Activated CD4-positive, CD25-positive, alpha-beta regulatory T cell (primary cell): ENCODE measurements around the gene CHRNB4.

ENCODE experiments used
- DNase-seq, 4 experiments: peaks; one replicate each; lab custom pipeline; 2025; lab: John Stamatoyannopoulos, UW

The CHRNB4 gene

DNA sequence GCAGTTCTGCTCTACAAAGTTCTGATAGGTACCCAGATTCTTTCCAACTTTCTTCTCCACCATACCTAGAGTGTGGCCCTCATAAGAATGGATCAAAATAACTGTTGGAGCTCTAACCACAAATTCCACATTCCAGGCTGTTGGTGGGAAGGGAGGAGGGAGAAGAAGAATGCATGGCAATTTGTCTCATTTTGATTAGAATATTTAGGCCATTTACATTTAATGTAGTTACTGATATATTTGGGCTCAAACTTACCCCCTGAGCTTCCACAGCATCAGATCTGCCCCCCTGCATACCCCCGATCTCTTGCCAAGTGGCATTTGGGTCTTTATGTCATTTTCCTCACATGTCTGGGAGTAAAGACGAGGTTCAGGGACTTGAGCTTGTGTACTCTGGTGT lies 7.7 kb downstream of the CHRNB4 start:
- no peak for DNase-seq

DNA sequence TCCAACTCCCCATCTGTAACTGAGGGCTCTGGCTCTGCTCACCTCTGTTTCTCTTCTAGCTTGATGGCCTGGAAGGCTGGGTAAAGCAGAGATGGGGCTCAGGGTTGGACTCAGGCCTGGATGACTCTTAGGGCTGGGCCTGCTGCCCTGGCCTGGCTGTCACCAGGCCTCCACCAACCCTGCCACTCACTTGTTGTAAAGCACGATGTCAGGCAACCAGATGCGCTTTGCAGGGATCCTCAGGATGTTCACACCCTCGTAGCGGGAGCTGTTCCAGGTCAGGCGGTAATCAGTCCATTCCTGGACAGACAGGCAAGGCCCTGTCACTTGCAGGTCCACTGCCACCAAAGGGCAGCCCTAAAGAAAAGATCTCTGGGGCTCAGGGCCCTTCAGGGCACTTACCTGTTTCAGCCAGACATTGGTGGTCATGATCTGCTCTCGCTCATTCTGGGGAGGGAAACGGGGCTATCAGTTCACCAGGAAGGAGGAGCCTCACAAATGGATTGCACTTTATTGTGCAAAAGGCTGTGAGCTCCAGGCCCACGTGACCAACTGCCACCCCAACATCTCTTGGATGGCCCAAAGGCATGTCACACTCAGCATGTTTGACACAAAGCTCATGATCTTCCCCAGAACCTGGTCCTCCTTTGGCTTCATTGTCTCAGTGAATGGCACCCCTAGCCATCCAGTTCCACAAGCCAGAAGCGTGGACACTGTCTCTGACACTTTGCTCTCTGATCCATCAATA lies 9.9 kb downstream of the CHRNB4 start:
- no peak for DNase-seq

DNA sequence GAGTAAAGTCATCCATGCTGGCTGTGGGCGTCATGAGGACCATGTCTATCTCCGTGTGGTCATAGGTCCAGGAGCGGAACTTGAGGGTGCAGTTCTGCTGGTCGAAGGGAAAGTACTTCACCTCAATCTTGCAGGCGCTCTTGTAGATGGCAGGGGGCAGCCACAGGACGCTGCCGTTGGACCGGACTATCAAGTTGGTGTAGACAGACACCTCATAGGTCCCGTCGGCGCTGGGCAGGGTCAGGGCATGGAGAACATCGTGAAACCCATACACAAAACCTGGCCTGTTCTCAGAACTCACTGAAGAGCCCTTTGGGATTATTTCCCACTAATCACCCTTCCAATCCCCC lies 11.3 kb downstream of the CHRNB4 start:
- DNase-seq = no peak

DNA sequence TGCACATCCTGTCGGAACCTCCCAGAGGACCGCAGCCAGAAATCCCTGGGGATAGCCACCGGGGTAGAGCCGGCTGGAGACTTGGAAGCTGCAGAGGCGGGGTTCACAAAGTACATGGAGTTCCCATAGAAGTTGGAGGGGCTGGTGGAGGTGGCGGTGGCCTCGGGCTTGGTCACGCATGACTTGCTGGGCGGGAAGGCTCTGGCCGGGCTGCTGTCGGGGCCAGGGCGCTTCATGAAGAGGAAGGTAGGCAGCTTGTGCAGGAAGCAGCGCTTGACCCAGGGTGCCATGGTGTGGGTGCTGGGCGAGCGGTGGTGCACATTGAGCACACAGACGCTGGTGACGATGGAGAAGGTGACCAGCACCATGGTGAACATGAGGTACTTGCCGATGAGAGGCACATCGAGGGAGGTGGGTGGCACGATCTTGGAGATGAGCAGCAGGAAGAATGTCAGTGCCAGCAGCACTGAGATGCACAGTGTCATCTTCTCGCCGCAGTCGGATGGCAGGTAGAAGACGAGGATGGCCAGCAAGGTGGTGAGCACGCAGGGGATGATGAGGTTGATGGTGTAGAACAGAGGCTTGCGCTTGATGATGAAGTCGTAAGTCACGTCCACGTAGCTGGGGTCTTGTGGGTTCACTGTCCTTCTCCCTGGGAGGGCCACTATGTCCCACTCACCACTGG lies 11.8 kb downstream of the CHRNB4 start:
- DNase-seq = no peak

DNA sequence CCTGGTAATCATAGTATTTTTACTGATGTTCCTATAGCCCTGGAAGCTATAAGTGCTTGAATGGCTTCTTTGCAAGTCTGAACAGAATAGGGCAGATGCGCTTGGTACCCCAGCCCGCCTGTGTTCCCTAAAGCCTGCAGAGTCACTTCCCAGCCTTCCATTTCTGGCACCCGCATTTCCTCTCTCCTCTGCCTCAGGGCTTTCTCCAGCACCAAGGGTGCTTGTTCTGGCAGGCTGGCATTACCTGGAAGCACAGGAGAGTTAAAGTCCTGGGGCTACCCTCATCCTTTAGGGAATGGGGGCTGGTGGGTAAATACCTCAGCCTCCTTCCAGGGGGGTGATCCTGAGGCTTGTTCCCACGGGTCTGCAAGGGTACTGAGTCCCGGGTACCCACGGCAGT lies 12.8 kb downstream of the CHRNB4 start:
- no peak for DNase-seq

DNA sequence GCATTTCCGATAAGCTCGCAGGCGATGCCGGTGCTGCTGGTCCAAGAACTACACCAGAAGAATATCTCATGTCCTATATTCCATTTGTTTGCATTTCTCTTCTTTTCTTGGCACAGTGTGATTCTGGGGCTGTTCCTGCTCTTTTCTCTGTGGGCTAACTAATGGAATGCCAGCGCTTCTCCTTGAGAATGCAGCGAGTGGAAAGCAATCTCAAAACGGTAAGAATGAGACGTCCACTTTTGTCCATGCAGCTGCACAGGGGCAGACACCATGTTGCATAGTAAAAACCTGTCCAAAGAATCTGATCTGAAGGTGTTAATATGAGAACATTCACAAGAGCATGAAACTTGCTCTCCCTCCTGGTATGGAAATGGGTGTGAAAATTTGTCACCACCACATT lies 13.7 kb downstream of the CHRNB4 start:
- DNase-seq = no peak

DNA sequence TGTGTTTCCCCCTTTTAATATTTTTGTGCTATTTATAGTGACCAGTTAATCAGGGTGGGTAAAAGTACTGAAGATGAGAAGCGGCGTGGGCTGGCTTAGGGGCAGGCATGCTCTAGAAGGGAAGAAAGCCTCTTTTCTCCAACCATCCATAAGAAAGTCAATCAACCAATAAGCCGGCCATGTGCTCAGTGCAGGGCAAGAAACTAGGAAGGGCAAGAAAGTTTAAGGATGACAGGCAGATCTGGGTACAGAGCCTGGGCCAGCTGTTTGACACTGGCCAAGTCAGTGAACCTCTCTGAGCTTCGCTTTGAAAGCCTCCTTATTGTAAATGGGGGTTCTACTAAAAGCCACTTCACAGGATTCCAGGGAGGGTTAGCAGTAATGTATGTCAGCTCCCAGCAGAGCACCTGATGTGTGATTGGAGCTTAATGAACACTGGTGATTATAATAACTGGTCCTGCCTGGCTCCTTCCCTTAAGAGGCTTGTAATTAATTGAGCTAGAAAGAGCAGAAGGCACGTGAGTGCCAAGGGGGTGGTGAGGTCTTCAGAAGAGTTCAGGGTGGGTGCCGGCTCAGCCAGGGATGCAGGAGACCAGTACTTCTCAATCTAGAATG lies 14.5 kb downstream of the CHRNB4 start:
- no peak for DNase-seq

DNA sequence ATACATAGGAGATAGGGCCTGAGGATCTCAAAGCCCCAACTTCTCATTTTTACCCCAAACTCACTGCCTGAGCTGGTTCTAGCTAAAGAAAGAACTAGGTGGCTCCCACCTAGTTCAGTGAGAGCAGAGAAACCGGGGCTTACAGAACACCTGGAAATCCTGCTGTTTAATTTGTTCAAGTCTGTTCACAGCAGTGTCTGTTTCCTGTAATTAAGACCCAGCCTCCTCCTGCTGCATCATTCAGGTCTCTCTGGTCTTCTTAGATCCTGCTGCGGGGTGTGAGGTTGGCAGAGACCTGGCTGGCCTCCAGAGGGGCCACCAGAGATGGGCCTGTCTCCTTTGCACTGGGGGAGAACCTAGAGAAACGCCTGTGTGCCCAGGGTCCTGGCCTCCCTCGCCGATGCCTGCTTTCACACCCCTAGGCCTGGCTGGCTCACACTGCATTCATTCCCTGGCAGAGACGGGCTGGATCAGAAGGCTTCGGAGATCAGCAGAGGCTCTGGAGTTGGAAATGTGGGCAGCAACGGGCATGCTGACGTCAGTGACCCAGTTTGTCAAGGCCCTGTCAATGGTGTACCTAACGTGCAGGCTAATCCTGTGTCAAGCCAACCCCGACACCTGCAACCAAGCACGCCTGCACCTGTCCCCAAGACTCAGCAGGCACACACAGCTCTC lies 15.3 kb downstream of the CHRNB4 start:
- DNase-seq = no peak

DNA sequence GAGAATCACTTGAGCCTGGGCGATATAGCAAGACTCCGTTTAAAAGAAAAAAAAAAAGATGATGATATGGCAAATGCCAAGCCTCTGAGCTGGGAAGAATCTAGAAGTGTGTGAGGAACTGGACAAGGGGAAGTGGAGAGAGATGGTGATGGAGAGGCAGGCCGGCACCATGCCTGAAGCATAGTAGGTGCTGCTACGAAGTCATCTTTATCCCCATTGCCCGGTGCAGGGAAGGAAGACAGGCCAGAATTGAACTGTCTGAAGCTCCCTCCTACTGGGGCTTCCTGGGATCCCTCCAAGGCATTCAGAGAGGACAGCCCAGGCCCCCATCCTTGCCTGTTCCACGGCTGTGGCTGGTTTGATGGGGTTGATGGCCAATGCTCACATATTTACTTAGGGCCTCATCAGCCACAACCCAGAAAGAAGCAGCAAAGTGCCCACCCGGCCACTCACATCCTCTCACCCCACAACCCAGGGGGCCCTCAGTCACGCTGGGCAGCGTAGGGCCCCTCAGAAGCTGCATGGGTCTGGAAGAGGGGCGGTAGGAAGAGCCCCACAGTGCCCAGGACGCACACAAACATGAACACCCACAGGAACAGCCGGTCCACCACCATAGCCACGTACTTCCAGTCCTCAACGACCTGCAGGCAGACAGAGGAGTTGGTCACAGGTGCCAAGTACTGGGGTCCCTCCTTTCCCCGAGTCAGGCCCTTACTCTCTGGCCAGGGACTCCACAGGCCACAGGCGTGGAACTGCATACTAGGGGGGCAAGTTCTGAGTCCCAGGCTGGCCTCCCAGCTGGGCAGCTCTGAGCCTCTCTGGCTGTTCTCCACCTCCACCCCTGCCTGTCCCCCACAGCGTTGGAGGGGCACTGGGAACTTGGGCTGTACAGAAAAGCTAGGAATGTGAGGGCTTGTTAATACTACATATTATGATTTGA lies 16.1 kb downstream of the CHRNB4 start:
- DNase-seq = no peak

DNA sequence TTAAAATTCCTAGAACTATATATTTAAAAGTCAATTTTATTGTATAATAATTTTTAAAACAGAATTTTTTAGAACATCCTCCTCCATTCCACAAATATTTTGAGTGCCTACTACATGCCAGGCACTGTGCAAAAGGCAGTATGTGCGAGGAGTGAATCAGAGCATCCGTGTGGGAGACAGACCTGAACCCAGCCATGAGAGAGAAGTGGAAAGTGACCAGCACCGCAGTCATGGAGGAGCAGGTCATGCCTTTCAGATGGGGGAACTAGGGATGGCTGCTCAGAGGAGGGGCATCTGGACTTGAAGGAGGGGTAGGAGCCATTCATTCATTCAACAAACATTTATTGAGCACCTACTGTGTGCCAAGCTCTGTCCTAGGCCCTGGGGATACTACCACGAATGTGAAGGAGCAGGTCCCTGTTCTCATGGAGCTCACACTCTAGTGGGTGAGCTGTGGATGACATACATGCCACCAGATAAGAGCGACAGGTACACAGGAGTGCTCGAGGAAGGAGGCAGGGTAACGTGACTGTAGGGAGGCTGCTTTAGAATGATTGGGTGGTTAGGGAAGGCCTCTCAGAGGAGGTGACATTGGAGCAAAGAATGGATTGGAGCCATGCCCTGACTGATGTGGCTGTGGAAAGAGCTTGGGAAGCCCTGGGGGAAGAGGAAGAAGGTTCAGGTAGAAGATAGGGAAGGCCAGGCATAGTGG lies 17.1 kb downstream of the CHRNB4 start:
- DNase-seq = no peak

DNA sequence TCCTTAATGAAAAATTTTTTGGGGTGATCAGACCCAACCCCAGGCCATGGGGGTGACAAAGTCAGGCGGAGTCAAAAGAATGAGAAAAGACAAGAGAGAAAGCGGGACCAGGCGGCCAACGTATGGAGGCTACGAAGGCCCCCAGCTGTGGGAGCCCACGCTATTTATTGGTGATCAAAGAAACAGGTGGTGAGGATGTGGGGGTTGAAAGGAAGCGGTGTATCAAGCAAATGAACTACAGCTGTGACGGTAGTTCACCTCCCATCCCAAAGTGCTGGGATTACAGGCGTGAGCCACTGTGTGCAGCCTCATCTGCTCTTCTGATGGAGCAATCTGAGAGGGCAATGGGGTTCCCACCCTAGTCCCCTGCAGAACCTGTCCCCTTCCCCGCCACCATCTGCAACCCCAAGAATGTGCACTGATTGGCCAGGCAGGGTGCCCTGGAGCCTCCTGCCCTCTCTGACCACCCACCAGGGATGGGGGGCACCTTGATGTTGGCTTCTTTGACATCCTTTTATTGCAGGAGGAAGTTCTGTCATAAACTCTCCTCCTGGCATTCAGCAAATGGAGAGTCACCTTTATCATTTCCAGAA lies 19.1 kb downstream of the CHRNB4 start:
- DNase-seq = no peak

DNA sequence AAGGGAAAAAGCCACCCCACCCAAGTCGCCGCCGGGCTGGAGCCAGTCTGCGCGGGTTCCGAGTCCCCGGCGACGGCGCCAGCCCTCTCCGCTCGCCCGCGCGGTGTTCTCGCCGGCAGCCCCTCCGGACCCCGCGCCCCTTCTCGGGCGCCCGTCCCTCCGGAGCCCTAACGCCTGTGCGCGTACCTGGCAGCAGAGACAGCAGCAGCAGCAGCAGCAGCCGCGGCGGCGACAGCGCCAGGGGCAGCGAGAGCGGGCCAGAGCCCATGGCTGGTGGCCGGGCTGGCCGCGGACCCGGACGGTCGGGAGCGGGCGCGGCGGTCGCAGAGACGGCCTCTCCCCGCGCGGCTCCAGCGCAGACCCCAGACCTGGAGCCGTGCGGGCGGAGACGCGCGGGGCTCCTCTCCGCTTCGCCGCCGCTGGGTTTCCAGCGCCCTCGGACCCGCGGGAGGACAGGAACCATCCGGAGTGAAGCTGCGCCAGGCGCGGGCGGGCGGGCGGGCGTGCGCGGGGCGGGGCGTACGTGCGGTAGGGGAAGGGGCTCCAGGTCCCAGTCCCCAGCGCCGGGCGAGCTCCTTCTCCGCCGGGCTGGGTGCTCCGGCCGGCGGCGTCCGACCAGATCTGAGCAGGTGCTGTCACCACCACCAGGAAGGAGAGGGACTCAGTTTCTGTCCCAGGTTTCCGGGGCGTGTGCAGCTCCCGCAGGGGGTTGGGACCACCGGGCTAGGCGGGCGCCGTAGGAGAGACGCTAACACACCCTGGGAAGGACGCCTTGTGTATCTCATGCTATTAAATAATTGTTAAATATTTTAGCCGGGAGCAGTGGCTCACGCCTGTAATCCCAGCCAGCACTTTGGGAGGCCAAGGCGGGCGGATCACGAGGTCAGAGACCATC lies 20.2 kb downstream of the CHRNB4 start, which contains the start of gene CHRNA3:
Gene CHRNA3, minus strand, starts transcription at position 470 of the 895 bp plus-strand sequence. Its CDS starts 202 bp downstream, at position 268.
- no peak for DNase-seq

DNA sequence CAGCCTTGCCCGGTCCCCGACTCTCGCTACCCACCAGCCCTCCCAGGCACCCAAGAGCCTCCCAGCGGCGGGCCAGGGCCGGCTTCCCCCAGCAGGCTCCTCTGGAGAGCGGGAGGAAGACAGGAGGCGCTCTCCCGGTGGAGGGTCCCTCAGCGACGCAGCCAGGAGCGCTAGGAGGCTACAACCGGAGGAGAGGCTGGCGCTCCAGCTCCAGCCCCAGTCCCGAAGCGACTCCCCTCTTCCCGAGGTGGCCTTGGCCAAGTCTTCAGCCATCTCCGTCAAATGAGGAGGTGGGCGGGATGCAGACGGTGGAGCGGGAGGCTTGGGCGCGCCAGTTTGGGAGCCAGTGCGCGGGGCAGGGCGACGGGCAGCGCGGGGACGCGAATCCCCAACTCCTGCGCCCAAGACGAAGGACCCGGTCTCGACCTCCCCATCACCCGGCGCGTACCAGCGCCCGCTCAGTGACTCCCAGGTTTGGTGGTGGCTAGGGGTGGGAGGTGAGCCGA lies 20.9 kb downstream of the CHRNB4 start:
- DNase-seq = no peak

DNA sequence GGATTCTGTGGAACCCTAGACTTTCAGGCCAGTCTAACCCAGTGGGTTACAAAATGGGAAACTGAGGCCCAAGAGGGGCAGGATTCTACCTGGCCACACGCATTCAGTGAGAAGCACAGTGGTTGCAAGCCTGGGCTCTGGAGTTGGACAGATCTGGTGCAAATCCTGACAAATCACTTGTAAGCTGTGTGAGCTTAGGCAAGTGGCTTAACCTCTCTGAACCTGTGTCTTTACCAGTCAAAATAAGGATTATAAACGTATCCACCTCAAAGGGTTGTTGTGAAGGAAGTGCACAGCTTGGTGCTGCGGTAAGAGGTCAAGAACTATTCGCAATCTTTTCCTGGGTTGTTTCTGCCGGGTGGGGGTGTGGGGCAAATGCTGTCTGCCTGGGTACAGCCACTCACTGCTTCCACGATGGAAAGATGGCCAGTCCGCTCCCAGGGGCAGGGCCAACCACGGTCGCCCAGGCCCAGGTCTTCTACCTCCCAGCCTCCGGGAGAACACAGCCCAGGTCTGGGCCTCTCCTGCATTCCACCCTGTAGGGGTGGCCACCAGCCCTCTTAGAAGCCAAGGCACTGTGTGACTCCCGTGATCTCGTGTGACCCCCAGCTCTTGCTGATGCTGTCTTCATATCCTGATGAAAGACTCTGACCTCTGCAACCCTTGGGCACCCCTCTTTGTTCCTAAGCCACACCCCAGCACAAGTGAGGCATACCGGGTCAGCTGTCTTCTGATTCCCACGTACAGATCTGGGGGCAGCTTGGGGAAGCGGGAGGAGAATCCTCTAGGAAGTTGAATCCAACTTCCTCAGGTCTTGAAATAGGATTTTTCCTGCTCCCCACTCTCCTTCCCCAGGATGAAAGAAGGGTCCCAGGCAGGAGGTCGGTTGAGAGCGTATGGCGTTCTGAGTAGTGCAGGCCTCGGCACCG lies 21.7 kb downstream of the CHRNB4 start:
- no peak for DNase-seq

DNA sequence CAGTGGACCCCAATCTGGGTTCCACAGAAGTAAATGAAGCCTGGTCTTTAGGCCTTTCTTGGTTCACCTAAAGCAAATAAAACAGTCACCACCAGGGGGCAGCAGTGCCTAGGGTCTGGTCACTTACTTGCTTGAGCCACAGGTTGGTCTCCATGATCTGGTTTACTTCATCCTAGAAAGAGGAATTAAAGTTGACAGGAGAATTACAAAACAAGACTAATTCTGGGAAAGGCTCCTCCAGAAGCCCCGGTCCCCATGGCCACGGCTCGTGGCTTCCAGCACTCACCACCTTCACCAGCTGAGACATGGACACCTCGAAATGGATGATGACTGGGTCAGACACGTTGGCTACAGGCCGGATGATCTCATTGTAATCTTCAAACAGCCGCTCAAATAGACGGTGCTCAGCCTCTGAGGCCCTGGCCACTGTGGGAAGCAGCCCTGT lies 22.5 kb downstream of the CHRNB4 start:
- DNase-seq = peak; percentile 46 to 84 (median 78)

DNA sequence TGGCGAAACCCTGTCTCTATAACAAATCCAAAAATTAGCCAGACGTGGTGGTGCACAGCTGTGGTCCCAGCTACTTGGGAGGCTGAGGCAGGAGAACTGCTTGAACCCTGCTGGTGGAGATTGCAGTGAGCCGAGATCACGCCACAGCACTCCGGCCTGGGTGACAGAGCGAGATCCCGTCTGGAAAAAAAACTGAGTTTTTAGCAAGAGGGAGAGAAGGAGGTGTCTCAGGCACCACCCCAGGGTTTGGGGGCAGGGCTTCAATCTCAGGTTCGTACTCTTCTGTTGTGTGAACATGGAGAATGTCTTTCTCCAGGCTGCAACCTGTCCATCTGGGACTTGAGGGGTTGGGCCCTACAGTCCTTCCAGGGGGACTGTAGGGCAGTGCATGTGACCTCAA lies 22.9 kb downstream of the CHRNB4 start:
- no peak for DNase-seq

DNA sequence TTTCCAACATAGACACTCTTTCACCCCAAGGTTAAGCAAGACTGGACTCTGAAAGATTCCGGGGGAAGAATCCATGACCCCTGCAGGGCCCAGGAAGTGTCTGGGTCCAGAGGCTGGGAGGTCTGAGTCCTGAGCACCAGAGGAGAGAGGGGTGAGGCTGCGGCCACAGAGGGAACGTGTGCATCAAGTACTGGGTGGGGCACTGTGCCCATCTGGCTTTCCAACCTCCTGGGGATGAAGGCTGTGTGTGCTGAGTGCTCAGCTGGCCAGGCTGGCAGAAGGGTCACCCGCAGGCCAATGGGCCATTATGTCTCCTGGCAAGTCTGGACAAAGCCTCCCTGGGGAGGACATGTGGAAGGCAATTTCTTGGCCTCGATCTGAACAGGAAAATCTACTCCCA lies 23.5 kb downstream of the CHRNB4 start:
- no peak for DNase-seq

DNA sequence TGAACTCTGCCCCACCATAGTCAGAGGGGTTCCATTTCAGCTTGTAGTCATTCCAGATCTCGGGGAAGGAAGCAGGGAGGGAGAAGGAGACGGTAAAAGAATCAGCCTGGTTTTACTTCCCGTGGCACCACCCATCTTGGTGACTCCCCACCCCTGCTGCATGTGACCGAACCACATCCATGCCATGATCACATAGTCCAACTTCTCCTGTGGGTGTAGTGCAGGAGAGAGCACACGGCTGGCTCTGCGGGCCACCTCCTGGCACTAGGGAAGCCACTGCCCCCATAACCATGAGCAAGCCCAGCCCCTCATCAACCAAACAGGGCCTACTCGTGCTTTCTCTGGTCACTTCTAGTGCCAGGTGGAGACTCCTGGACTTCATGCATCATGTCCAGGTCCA lies 23.9 kb downstream of the CHRNB4 start:
- DNase-seq = no peak
